VCaP (cell line): ENCODE results near the gene RAB3GAP1.
"Not testable (repeated sequence)": the region's sequence is repeated elsewhere in the genome, so short reads cannot be mapped to it uniquely, and the experiment has no call there.

ENCODE experiments used
- H3K27ac ChIP-seq: fragments of 450-650 bp; 2 replicates; pipeline ENCODE4 v1.5.1; 2017
- CTCF ChIP-seq: fragments of 450-650 bp; conservative IDR thresholded peaks from 2 replicates; pipeline ENCODE4 v1.5.1; 2017; ENCODE audit warnings: mild to moderate bottlenecking, moderate library complexity

Gene RAB3GAP1

GRCh38 chr2:135121016-135121657 is 69.0 kb downstream of the RAB3GAP1 start:
- no peak for TF ChIP-seq CTCF
- no peak overlapping the region for H3K27ac ChIP-seq

GRCh38 chr2:135121658-135122039 is 69.6 kb downstream of the RAB3GAP1 start:
- H3K27ac ChIP-seq: not testable (repeated sequence)

DNA sequence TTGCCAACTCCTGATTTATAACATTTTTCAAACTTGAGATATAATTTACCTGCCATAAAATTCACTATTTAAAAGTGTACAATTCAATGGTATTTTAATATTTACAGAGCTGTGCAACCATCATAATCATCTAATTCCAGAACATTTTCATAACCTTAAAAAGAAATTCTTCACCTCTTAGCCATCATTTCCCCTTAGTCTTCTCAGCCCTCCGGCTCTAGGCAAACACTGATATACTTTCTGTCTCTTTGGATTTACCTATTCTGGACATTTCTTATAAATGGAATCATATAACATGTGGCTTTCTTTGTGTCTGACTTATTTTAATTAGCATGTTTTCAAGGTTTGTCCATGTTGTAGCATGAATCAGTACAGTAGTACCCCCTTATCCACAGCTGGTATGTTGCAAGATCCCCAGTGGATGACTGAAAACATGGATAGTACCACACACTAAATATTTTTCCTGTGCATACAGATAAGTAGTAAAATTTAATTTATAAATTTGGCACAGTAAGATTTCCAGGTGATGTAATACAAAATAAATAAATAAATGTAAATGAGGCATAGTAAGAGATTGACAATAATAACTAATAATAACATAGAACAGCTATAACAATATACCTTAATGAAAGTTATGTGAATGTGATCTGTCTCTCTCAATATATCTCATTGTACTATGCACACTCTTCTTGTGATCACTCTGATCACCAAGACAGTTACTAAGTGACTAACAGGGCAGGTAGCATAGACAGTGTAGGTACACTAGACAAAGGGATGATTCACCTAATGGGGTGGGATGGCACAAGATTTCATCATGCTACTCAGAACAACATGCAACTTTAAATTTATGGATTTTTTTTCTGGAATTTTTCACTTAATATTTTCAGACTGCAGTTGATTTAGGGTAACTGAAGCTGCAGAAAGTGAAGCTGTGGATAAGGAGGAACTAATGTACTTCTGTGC is 73.1 kb downstream of the RAB3GAP1 start:
- H3K27ac ChIP-seq: peak overlapping the region; percentile 31; the same call in 1 of the 2 replicates
- no peak for TF ChIP-seq CTCF

GRCh38 chr2:135125940-135126339 is 73.8 kb downstream of the RAB3GAP1 start:
- TF ChIP-seq CTCF: no peak
- no peak overlapping the region for H3K27ac ChIP-seq

DNA sequence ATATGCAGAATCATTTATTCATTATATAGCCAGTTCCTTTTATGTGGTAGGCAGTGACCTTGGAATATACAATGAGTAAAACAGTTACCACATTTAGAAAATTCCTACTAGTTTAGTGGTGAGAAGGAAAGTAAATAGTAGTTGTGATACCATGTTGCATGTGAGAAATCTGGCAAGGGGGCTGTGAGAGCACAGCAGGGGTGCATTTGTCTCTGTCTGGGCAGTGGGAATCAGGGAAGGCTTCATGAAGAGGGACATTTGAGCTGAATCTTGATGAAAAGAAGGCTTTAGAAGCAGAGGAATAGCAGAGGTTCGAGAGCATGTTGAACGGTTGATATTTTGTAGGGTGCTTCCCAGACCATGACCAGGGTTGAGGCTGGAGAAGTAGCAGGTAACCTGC is 78.7 kb downstream of the RAB3GAP1 start:
- no peak overlapping the region for H3K27ac ChIP-seq
- TF ChIP-seq CTCF: no peak

DNA sequence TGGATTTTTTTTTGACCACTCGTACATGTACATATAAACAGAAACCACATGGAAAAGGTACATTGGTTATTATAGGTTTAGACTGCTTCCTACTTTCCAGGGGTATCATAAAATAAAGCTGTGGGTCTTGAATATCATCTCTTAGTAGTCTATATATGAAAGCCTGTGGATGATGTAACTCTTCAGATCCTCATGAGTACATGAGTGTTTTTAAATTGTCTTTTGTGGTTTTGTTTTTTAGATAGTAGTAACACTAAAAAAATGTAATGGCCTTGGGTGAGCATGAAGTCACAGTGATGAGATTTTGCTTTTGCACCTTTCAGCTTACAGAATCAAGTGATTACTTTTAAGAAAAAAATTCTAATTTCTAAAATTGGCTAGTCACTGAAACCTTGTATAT is 80.2 kb downstream of the RAB3GAP1 start:
- TF ChIP-seq CTCF: no peak
- H3K27ac ChIP-seq: no peak overlapping the region

GRCh38 chr2:135140606-135141005 is 88.5 kb downstream of the RAB3GAP1 start:
- TF ChIP-seq CTCF: no peak
- H3K27ac ChIP-seq: no peak overlapping the region

DNA sequence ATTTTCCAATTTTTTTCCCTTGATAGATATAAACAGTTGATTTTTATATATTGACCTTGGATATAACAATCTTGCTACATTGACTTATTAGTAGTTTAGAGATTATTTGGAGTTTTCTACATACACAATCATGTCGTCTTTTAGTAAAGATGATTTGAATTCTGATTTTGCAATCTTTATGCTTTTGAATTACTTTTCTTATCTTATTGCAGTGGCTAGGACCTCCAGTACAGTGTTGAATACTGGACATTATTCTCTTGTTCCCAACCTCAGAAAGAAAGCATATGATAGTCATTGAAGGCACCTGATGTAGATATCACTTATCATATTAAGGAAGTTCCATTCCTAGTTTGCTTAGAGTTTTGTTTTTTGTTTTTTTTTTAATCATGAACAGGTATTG is 90.2 kb downstream of the RAB3GAP1 start:
- no peak for TF ChIP-seq CTCF
- H3K27ac ChIP-seq: no peak overlapping the region
